Measurements from ENCODE around the gene RNF5. TPM values are rescaled to one million over a fixed set of nuclear protein-coding genes. Genes with fewer than 3 reads are reported as not detected.

The RNF5 gene
- total and polyA plus RNA-seq, 9 of the 15 experiments (the other 6 are each of a cell fraction or from before 2014, with no cell fraction given): 62.2 to 245 (median 129) TPM

DNA sequence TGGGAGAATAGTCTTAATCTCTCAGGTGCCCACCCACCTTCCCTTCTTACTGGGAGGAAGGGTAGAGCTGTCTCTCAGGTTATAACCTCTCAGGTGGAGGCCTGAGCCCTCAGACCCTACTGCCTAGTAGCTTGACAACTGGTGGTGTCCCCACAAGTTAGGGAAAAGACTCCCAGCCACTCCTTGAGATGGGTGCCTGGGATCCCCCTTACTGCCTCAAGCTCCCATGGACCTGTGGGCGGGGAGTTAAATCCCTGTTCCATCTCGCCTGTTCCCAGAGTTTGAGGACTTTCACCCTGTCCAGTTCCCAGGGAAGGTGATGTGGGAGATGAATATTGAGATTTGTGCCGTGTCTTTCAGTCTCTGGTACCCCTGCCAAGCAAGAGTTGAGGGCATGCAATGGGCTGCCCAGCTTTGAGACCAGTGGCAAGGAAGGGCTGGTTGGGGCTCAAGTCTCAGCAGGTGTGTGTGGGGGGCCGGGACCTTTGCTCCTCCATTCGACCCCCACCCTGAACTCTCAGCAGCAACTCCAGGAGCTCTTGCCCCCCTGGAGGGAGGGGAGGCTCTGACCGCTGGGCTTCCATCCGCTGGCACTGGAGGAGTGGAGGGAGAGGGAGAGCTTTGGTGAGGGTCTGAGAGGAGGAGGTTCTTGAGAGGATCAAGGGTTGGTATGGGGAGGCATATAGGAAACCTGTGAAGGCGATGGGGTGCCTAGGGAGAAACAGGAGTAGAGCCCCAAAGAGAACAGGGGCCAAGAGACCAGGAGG, 12.9 kb downstream of the RNF5 start:
- CTCF ChIA-PET (ENCODE audit: low intra/inter-chr PET ratio): no interaction called here
- Histone ChIP-seq H2AFZ (ENCODE audit: low read depth, low read length) (peak overlapping the region; percentile 27), H3K9ac (ENCODE audit: insufficient read depth in 1 of 2, low read depth in 2 of 2, low read length in 2 of 2) (peak overlapping the region; percentile 85 to 93), H3K27me3 (ENCODE audit: control insufficient read depth in 2 of 2, insufficient read depth in 2 of 2, low read length in 2 of 2) (no peaks in the 10 kb centered on the region), H3K36me3 (ENCODE audit: control insufficient read depth, insufficient read depth, low read length) (peaks cover 29% of the 10 kb centered on the region; the same call in 2 of the 3 replicates), H3K9me1 (ENCODE audit: control insufficient read depth, insufficient read depth, low read length) (no peaks in the 10 kb centered on the region), H3K4me3 (peak overlapping the region; percentile 79), H3K4me2 (ENCODE audit: insufficient read depth, low read length) (peak overlapping the region; percentile 96), H3K9me3 (replicated peaks; ENCODE audit: control insufficient read depth, insufficient read depth, low read depth, low read length) (no peaks in the 10 kb centered on the region), H3K4me1 (replicated peaks in 1 of 2; ENCODE audit: control insufficient read depth in 2 of 2, insufficient read depth in 2 of 2, low read length in 2 of 2) (peaks cover 73 to 74% of the 10 kb centered on the region in 2 experiments), H3K27ac (ENCODE audit: extremely low read depth, low read depth, low read length) (peak overlapping the region; percentile 93), H4K20me1 (replicated peaks; ENCODE audit: control insufficient read depth, insufficient read depth, low read length) (no peaks in the 10 kb centered on the region), H3K79me2 (ENCODE audit: control insufficient read depth, insufficient read depth, low read length) (peaks cover 64% of the 10 kb centered on the region)
- 55% methylated on average over 8 of the region's 8 CpGs for WGBS (ENCODE audit: insufficient coverage, low coverage, missing lambda C conversion rate)
- intact Hi-C loops (cut with micrococcal nuclease): loop anchor here (10.0 kb wide), 1 partner anchor 286 kb away; the partner anchor contains the start of gene ZBTB12
- ATAC-seq (no peak), FAIRE-seq (no peak), DNase-seq (ENCODE audit: extremely low read depth in 1 of 4, low spot score in 3 of 4) (peak in 1 of 4 experiments; percentile 28)
- POLR2A ChIA-PET: interaction anchor here (0.9 to 2.5 kb wide), 8 partner anchors 9 to 781 kb away, joined by 3 to 10 read pairs (median 6); partner anchors contain the start of gene FKBPL
- no TSS peak for BruUV-seq (replicated peaks)
- in situ Hi-C loops (cut with MboI): no loop called here
- TF ChIP-seq KAT7 (CRISPR knock-in tag; IDR thresholded peaks at IDR 0.05; ENCODE audit: borderline replicate concordance): peak; percentile 89
- TF ChIP-seq ZNF740 (CRISPR knock-in tag; IDR thresholded peaks at IDR 0.05): peak; percentile 49; the same call in 1 of the 2 replicates
- TF ChIP-seq ZNF740 (tag; IDR thresholded peaks at IDR 0.05): no peak
- no peak for TF ChIP-seq U2AF1 (optimal IDR thresholded peaks at IDR 0.05; ENCODE audit: low read depth, low read length)
- no peak for TF ChIP-seq RFX5 (IDR thresholded peaks at IDR 0.05; ENCODE audit: low read depth, low read length)
- TF ChIP-seq PTRF (tag; IDR thresholded peaks at IDR 0.05): no peak
- TF ChIP-seq SAP30 (IDR thresholded peaks at IDR 0.05; ENCODE audit: borderline replicate concordance, insufficient read depth, low read depth, low read length, poor library complexity, severe bottlenecking): peak; percentile 9
- 0 out of 2 replicates have a peak, but pooled peaks have one; percentile 25 for TF ChIP-seq ZBTB1 (CRISPR knock-in tag; IDR thresholded peaks at IDR 0.05; ENCODE audit: borderline replicate concordance, low read depth)
- TF ChIP-seq CEBPG (CRISPR knock-in tag; IDR thresholded peaks at IDR 0.05): 0 out of 2 replicates have a peak, but pooled peaks have one; percentile 25
- no peak for TF ChIP-seq CEBPG (tag; conservative IDR thresholded peaks at IDR 0.05 in 1 of 2, IDR thresholded peaks at IDR 0.05 in 1 of 2)
- 0 out of 2 replicates have a peak, but pooled peaks have one; percentile 86 for TF ChIP-seq RERE (CRISPR knock-in tag; IDR thresholded peaks at IDR 0.05; ENCODE audit: borderline replicate concordance)
- peak; percentile 24; the same call in 1 of the 2 replicates for TF ChIP-seq GABPB1 (CRISPR knock-in tag; IDR thresholded peaks at IDR 0.05)
- no peak for TF ChIP-seq IRF2 (CRISPR knock-in tag; IDR thresholded peaks at IDR 0.05)

All from K562 (cell line).